ENCODE measurements around the gene UBE3C. TPM values are rescaled to one million over a fixed set of nuclear protein-coding genes. Genes with fewer than 3 reads are reported as not detected.
"Not testable (repeated sequence)": the region's sequence is repeated elsewhere in the genome, so short reads cannot be mapped to it uniquely, and the experiment has no call there.

Gene UBE3C
- total RNA-seq, 4 donors from 2014 or later = 66.1 to 93.3 (median 85.5) TPM

DNA sequence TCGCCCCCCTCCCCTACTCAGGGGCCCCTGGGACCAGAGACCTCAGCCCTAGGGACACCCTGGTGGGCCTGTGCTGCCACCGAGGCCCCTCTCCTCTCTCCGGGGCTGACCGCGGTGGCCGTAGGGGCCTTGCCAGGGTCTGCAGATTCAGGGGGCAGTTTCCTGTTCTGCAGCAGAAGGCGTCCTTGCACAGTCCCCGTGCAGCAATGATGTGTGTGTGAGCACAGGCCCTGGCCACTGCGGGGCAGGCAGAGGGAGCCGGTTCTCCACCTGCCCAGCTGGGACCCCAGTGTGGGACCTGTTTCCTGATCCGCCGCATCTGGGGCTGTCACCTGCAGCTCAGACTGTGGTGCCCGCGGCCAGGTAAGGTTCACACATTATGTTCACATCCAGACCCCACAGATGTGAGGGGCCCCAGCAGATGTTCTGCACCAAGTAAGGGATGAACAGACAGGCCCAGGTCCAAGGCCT lies 137.4 kb downstream of the UBE3C start:
- Histone ChIP-seq H3K4me1 (peaks cover 26 to 58% (median 48%) of the 10 kb centered on the region in 4 donors), H3K36me3 (peaks cover 0 to 7% (median 2%) of the 10 kb centered on the region in 4 donors), H3K27ac (replicated peaks in 1 of 4) (no peak overlapping the region), H3K27me3 (peaks cover 0 to 39% (median 11%) of the 10 kb centered on the region in 4 donors), H3K4me3 (no peak overlapping the region), H3K9me3 (no peaks in the 10 kb centered on the region)
- WGBS = 83% methylated on average over 11 of the region's 14 CpGs
- no peak for DNase-seq (ENCODE audit: extremely low spot score)
- TF ChIP-seq EP300 (IDR thresholded peaks at IDR 0.05) (no peak), POLR2A (IDR thresholded peaks at IDR 0.05; ENCODE audit: low read depth) (no peak), CTCF (IDR thresholded peaks at IDR 0.05) (no peak), POLR2AphosphoS5 (IDR thresholded peaks at IDR 0.05) (no peak)
- intact Hi-C loops (cut with DNase I) = loop anchor here (10.0 kb wide), 1 partner anchor 301 kb away; no protein-coding TSS in a partner anchor

DNA sequence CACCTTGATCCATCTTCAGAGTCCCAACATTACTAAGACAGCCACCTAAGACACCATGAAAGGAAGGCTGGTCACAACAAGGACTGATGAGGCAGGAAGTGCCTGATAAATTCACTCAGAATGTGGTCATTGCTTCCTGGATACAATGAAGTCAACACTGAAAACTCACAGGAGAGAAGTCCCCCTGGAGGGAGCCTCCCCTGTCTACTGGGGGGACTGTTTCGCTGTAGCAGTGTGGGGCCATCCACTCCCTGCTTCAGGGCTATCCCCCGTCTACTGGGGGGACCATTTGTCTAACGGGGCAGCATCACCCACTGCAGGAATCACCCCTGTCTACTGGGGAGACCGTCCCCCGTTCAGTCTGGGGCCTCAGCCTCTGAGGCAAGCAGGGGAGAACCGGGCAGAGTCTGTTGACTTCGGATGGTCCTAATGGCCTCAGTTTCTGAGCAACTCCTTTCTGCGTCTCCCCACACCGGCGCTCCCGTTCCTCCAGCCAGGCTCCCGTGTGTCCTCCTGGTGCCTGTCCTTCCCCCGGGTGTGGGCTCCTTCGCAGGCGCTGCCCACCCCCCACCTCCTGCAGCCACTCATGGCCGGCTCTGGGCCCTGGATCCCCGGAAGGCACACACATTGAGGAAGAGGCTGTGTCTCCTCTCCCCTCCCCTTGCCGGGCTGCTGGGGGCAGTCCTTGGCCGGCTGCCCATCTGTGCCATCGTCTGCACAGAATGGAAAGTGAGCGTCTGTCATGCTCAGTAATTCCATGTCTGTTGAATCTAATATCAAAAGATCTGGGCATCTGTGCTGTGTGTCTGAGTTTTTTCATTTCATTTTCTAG lies 138.2 kb downstream of the UBE3C start:
- TF ChIP-seq EP300 (IDR thresholded peaks at IDR 0.05) = no peak
- TF ChIP-seq CTCF (IDR thresholded peaks at IDR 0.05) = no peak
- no peak for TF ChIP-seq POLR2A (IDR thresholded peaks at IDR 0.05; ENCODE audit: low read depth)
- TF ChIP-seq POLR2AphosphoS5 (IDR thresholded peaks at IDR 0.05) = no peak
- Histone ChIP-seq H3K27ac (replicated peaks in 1 of 4) (no peak overlapping the region), H3K4me1 (peaks cover 26 to 51% (median 41%) of the 10 kb centered on the region in 4 donors), H3K9me3 (no peaks in the 10 kb centered on the region), H3K36me3 (no peaks in the 10 kb centered on the region), H3K4me3 (no peak overlapping the region), H3K27me3 (peaks cover 0 to 47% (median 11%) of the 10 kb centered on the region in 4 donors)
- 54% methylated on average over 17 of the region's 21 CpGs for WGBS
- intact Hi-C loops (cut with DNase I) = loop anchor here (10.0 kb wide), 1 partner anchor 302 kb away; no protein-coding TSS in a partner anchor
- DNase-seq (ENCODE audit: extremely low spot score) = no peak

DNA sequence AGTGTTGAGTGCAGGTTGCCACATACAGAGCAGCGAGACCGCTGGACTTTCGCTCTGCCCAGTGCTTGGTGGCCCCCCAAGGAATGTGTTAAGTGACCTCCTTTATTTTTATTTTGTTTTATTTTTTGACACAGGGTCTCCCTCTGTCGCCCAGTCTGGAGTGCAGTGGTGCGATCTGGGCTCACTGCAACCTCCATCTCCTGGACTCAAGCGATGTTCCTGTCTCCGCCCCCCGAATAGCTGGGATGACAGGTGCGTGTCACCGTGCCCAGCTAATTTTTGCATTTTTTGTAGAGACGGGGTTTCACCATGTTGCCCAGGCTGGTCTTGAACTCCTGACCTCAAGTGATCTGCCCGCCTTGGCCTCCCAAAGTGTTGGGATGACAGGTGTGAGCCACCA lies 138.8 kb downstream of the UBE3C start:
- H3K36me3 ChIP-seq; H3K27ac ChIP-seq (replicated peaks in 1 of 4); DNase-seq (ENCODE audit: extremely low spot score); H3K9me3 ChIP-seq; H3K4me3 ChIP-seq: not testable (repeated sequence)
- WGBS = 87% methylated on average over 12 of the region's 12 CpGs
- intact Hi-C loops (cut with DNase I) = loop anchor here (10.0 kb wide), 1 partner anchor 303 kb away; no protein-coding TSS in a partner anchor
- Histone ChIP-seq H3K4me1 (peaks cover 22 to 45% (median 35%) of the 10 kb centered on the region in 4 donors), H3K27me3 (peaks cover 0 to 53% (median 11%) of the 10 kb centered on the region in 4 donors)

GRCh38 chr7:157278167-157278790 lies 139.6 kb downstream of the UBE3C start:
- H3K4me1 ChIP-seq = peaks cover 15 to 38% (median 28%) of the 10 kb centered on the region in 4 donors
- no peak for DNase-seq (ENCODE audit: extremely low spot score)
- TF ChIP-seq EP300 (IDR thresholded peaks at IDR 0.05) = no peak
- TF ChIP-seq POLR2AphosphoS5 (IDR thresholded peaks at IDR 0.05) = no peak
- TF ChIP-seq POLR2A (IDR thresholded peaks at IDR 0.05; ENCODE audit: low read depth) = no peak
- TF ChIP-seq CTCF (IDR thresholded peaks at IDR 0.05) = no peak
- H3K4me3 ChIP-seq = no peak overlapping the region
- WGBS = 96% methylated on average over 7 of the region's 11 CpGs
- H3K27ac ChIP-seq (replicated peaks in 1 of 4) = no peak overlapping the region
- intact Hi-C loops (cut with DNase I) = loop anchor here (10.0 kb wide), 1 partner anchor 303 kb away; no protein-coding TSS in a partner anchor
- no peaks in the 10 kb centered on the region for H3K36me3 ChIP-seq
- no peaks in the 10 kb centered on the region for H3K9me3 ChIP-seq
- peaks cover 0 to 54% (median 11%) of the 10 kb centered on the region in 4 donors for H3K27me3 ChIP-seq

Data from esophagus muscularis mucosa (tissue), 4 donors.